Neural crest cell (in vitro differentiated cells): ENCODE results near the gene PLCL1. TPM values are rescaled to one million over a fixed set of nuclear protein-coding genes. Genes with fewer than 3 reads are reported as not detected.

ENCODE experiments used
- DNase-seq: peaks from one replicate; pipeline ENCODE4 v3.0.0; 2021; ENCODE audit warnings: low read depth, mixed read lengths, low spot score
- H3K27ac Mint-ChIP-seq: one replicate; pipeline ENCODE4 v1.8.0; 2021; ENCODE audit warnings: mild to moderate bottlenecking, mixed read lengths; ENCODE audit not compliant: unreplicated experiment
- H3K27me3 Mint-ChIP-seq: 2 replicates; pipeline ENCODE4 v1.8.0; 2021; ENCODE audit warnings: low read depth, mild to moderate bottlenecking, mixed read lengths
- H3K36me3 Mint-ChIP-seq: 2 replicates; pipeline ENCODE4 v1.8.0; 2021; ENCODE audit warnings: low read depth, mild to moderate bottlenecking, mixed read lengths
- H3K4me1 Mint-ChIP-seq: 2 replicates; pipeline ENCODE4 v1.8.0; 2021; ENCODE audit warnings: mixed read lengths
- H3K4me3 Mint-ChIP-seq: one replicate; pipeline ENCODE4 v1.8.0; 2021; ENCODE audit warnings: mild to moderate bottlenecking, mixed read lengths
- H3K9me3 Mint-ChIP-seq: 2 replicates; pipeline ENCODE4 v1.8.0; 2021; ENCODE audit warnings: mixed read lengths
- total RNA-seq: library from RNA; stranded (reverse); gene quantifications from 2 replicates; pipeline ENCODE4 v1.2.1, GENCODE V29; 2021
- TF ChIP-seq, protein P1 (sequence below): fragments of 200-600 bp; sonication (generic); conservative IDR thresholded peaks from 2 replicates; pipeline ENCODE4 v1.5.0; 2021; ENCODE audit warnings: antibody characterized with exemption, mild to moderate bottlenecking

PLCL1 gene
- total RNA-seq, 1 donor from 2014 or later: 0.72 TPM

DNA sequence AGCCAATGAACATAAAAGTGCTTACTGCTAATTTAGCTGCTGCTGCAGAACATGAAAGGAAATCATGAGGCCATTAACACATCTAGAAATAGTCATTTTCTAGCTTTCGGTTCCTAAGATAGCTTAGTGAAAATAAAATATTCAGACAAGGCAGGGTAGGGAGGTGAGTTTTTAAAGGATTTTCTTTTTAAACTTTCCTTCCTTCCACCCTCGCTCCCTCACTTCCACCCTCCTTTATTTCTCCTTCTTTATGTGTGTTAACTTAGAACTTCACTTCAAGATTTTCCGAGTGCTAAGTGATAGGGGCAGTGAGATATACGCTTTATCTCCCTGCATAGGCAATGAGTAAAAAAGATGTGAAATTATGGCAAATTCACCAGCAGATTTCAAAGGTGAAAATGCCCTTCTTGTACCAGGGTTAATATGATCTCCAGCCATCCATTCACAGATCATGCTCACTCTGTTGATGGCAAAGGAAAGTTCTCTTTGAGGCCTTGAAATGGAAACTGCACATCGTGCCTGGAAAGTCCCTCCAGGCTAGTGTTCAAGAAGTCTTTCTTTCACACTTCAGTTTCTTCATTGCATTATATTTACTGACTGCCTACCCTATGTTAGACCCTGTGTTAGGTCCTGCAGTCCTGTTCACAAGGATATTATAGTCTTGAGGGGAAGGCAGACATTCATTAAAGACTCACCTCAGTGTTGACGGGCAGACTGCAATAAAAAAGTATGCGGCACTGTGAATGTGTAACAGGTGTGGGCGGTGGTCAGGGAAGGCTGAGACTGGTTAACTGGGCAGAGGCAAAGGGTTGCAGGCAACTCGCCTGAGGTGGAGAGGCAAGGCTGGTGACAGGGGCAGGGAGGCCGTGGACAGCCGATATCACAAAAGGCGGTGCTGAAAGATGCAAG is 200.8 kb downstream of the PLCL1 start:
- Mint-ChIP-seq H3K27me3 (peaks cover 3% of the 10 kb centered on the region), H3K4me3 (no peak overlapping the region), H3K9me3 (no peaks in the 10 kb centered on the region), H3K27ac (no peak overlapping the region), H3K4me1 (no peaks in the 10 kb centered on the region), H3K36me3 (no peaks in the 10 kb centered on the region)
- DNase-seq: no peak
- TF ChIP-seq, protein P1, sequence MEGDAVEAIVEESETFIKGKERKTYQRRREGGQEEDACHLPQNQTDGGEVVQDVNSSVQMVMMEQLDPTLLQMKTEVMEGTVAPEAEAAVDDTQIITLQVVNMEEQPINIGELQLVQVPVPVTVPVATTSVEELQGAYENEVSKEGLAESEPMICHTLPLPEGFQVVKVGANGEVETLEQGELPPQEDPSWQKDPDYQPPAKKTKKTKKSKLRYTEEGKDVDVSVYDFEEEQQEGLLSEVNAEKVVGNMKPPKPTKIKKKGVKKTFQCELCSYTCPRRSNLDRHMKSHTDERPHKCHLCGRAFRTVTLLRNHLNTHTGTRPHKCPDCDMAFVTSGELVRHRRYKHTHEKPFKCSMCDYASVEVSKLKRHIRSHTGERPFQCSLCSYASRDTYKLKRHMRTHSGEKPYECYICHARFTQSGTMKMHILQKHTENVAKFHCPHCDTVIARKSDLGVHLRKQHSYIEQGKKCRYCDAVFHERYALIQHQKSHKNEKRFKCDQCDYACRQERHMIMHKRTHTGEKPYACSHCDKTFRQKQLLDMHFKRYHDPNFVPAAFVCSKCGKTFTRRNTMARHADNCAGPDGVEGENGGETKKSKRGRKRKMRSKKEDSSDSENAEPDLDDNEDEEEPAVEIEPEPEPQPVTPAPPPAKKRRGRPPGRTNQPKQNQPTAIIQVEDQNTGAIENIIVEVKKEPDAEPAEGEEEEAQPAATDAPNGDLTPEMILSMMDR: no peak

- no peaks in the 10 kb centered on the region for H3K36me3 Mint-ChIP-seq
- TF ChIP-seq, protein P1: no peak
Measured at GRCh38 chr2:198006733-198007132, 202.3 kb downstream of the PLCL1 start.

GRCh38 chr2:198008230-198008629 is 203.8 kb downstream of the PLCL1 start:
- peaks cover 3% of the 10 kb centered on the region for H3K9me3 Mint-ChIP-seq
- DNase-seq: no peak
- H3K27ac Mint-ChIP-seq: no peak overlapping the region
- no peak overlapping the region for H3K4me3 Mint-ChIP-seq
- no peaks in the 10 kb centered on the region for H3K36me3 Mint-ChIP-seq
- TF ChIP-seq, protein P1: no peak
- peaks cover 3% of the 10 kb centered on the region for H3K27me3 Mint-ChIP-seq
- H3K4me1 Mint-ChIP-seq: no peaks in the 10 kb centered on the region

More at GRCh38 chr2:198006733-198007132, 202.3 kb downstream of the PLCL1 start:
- Mint-ChIP-seq H3K27ac (no peak overlapping the region), H3K9me3 (peaks cover 2% of the 10 kb centered on the region), H3K27me3 (peaks cover 3% of the 10 kb centered on the region), H3K4me1 (no peaks in the 10 kb centered on the region), H3K4me3 (no peak overlapping the region)
- no peak for DNase-seq

DNA sequence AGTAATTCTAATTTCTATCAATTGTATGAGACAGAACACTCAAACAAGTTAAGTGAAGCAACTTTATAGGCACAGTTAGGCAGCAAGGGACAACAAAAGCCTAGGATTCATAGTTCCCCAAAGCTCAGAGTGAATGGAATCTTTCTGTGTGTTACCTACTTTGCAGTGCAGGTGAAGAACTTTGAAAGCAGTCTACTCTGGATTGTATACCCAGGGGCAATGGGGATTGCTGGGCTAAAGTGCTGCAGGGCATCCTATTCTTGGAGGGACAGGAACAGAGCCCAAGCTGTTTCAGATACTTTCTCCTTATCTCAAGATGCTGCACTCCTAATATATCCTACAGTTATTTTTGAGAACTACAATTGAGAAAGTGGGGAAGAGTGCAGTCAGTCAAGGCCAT is 207.6 kb downstream of the PLCL1 start:
- TF ChIP-seq, protein P1: no peak
- no peaks in the 10 kb centered on the region for H3K36me3 Mint-ChIP-seq
- H3K27me3 Mint-ChIP-seq: no peaks in the 10 kb centered on the region
- peaks cover 3% of the 10 kb centered on the region for H3K9me3 Mint-ChIP-seq
- H3K4me1 Mint-ChIP-seq: no peaks in the 10 kb centered on the region
- no peak overlapping the region for H3K27ac Mint-ChIP-seq
- no peak for DNase-seq
- H3K4me3 Mint-ChIP-seq: no peak overlapping the region

DNA sequence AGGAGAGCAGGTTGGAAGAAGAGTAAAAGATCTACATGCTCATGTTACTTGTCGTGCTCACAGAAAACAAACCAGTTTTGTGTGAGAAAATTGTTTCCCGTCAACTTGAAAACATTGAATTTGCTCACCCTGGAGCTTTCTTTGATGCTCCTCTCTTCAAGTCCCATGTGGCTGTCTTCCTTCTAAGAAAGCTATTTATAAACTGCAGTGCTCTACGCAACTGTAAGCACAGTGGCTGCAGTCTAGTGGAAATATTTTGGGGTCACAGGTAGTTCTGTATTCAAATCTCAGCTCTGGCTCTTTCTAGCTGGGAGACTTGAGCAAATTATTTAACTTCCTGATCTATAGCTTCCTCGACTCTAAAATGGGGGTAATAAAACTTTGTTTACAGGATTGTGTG is 211.8 kb downstream of the PLCL1 start:
- peaks cover 3% of the 10 kb centered on the region for H3K9me3 Mint-ChIP-seq
- DNase-seq: no peak
- no peak overlapping the region for H3K4me3 Mint-ChIP-seq
- TF ChIP-seq, protein P1: no peak
- H3K36me3 Mint-ChIP-seq: no peaks in the 10 kb centered on the region
- H3K27ac Mint-ChIP-seq: no peak overlapping the region
- no peaks in the 10 kb centered on the region for H3K4me1 Mint-ChIP-seq
- H3K27me3 Mint-ChIP-seq: peaks cover 3% of the 10 kb centered on the region
